ENCODE results near the gene DUSP5.
A peak's percentile ranks its signal among the peaks of the same experiment; 100 is the strongest.

DUSP5 gene

GRCh38 chr10:110495731-110496552 is 1.8 kb upstream of the DUSP5 start (continued):
- TF ChIP-seq ZNF449 (tag by site-specific recombination; IDR thresholded peaks at IDR 0.05) (peak; percentile 77), ZBTB1 (tag by site-specific recombination; IDR thresholded peaks at IDR 0.05) (no peak), ZNF580 (tag by site-specific recombination; IDR thresholded peaks at IDR 0.05) (no peak), FEZF1 (tag by site-specific recombination; IDR thresholded peaks at IDR 0.05) (no peak), PBX3 (CRISPR knock-in tag; IDR thresholded peaks at IDR 0.05) (no peak), ZIC2 (tag by site-specific recombination; IDR thresholded peaks at IDR 0.05) (peak; percentile 97), ZFP3 (tag by site-specific recombination; IDR thresholded peaks at IDR 0.05; ENCODE audit: low read depth) (no peak), ZBTB7A (tag by site-specific recombination; IDR thresholded peaks at IDR 0.05; ENCODE audit: low read depth) (no peak), ZNF169 (tag by site-specific recombination; IDR thresholded peaks at IDR 0.05) (no peak), KLF8 (tag by site-specific recombination; IDR thresholded peaks at IDR 0.05) (no peak), KLF17 (tag by site-specific recombination; IDR thresholded peaks at IDR 0.05) (peak; percentile 64; the same call in 1 of the 2 replicates), ZNF670 (tag by site-specific recombination; IDR thresholded peaks at IDR 0.05; ENCODE audit: low read depth) (no peak), GLIS2 (tag by site-specific recombination; IDR thresholded peaks at IDR 0.05) (peak; percentile 81; the same call in 1 of the 2 replicates), ZNF311 (tag by site-specific recombination; IDR thresholded peaks at IDR 0.05; ENCODE audit: borderline replicate concordance) (no peak), ZNF645 (tag by site-specific recombination; IDR thresholded peaks at IDR 0.05) (no peak), ZFP37 (tag by site-specific recombination; IDR thresholded peaks at IDR 0.05) (no peak), ZNF16 (tag by site-specific recombination; IDR thresholded peaks at IDR 0.05; ENCODE audit: low read depth) (peak; percentile 80), ZEB2 (tag by site-specific recombination; IDR thresholded peaks at IDR 0.05) (peak; percentile 32; the same call in 1 of the 2 replicates), ZNF335 (tag by site-specific recombination; conservative IDR thresholded peaks at IDR 0.05) (peak; percentile 59; the same call in 1 of the 2 replicates), ZNF10 (tag by site-specific recombination; IDR thresholded peaks at IDR 0.05) (no peak), ZSCAN5A (tag by site-specific recombination; IDR thresholded peaks at IDR 0.05) (no peak), ZNF184 (tag by site-specific recombination; IDR thresholded peaks at IDR 0.05) (no peak), EGR2 (tag by site-specific recombination; IDR thresholded peaks at IDR 0.05; ENCODE audit: low read depth) (peak; percentile 91), ZNF76 (tag by site-specific recombination; IDR thresholded peaks at IDR 0.05; ENCODE audit: borderline replicate concordance, low read depth) (no peak), ZNF211 (tag by site-specific recombination; IDR thresholded peaks at IDR 0.05; ENCODE audit: low read depth) (no peak), WT1 (tag by site-specific recombination; IDR thresholded peaks at IDR 0.05) (no peak; the same call in 1 of the 2 replicates), TCF7L2 (IDR thresholded peaks at IDR 0.05; ENCODE audit: borderline replicate concordance, low read depth, low read length) (no peak), ZNF830 (tag by site-specific recombination; IDR thresholded peaks at IDR 0.05; ENCODE audit: low read depth) (no peak), TRIM28 (IDR thresholded peaks at IDR 0.05; ENCODE audit: borderline replicate concordance, low read length) (no peak), ZFHX2 (tag by site-specific recombination; conservative IDR thresholded peaks at IDR 0.05) (peak; percentile 92), ELK4 (IDR thresholded peaks at IDR 0.05; ENCODE audit: borderline replicate concordance, low read depth, low read length) (no peak), ZNF394 (tag by site-specific recombination; IDR thresholded peaks at IDR 0.05; ENCODE audit: borderline replicate concordance) (no peak), ZNF555 (tag by site-specific recombination; conservative IDR thresholded peaks at IDR 0.05) (no peak)
